Measurements from ENCODE around the gene MTMR11. TPM values are rescaled to one million over a fixed set of nuclear protein-coding genes. Genes with fewer than 3 reads are reported as not detected.
A peak's percentile ranks its signal among the peaks of the same experiment; 100 is the strongest.

The MTMR11 gene
- total and polyA plus RNA-seq, 10 of the 15 experiments (the other 5 are each of a cell fraction or from before 2014, with no cell fraction given) = 0.35 to 1.1 (median 0.73) TPM

GRCh38 chr1:149884433-149885338 lies 52.0 kb downstream of the MTMR11 start:
- FAIRE-seq = no peak
- no peak for TF ChIP-seq BCLAF1 (IDR thresholded peaks at IDR 0.05)
- TF ChIP-seq PBX3 (IDR thresholded peaks at IDR 0.05; ENCODE audit: insufficient replicate concordance, low read depth, low read length) = peak; percentile 75
- TF ChIP-seq NFYA (IDR thresholded peaks at IDR 0.05; ENCODE audit: borderline replicate concordance, low read depth, low read length) = no peak
- TF ChIP-seq GATAD2B (conservative IDR thresholded peaks at IDR 0.05; ENCODE audit: low read depth) = no peak; the same call in 1 of the 2 replicates
- TF ChIP-seq ELK1 (IDR thresholded peaks at IDR 0.05; ENCODE audit: low read depth, low read length) = no peak
- no peak for TF ChIP-seq SP1 (IDR thresholded peaks at IDR 0.05; ENCODE audit: low read depth, low read length)
- no peak for TF ChIP-seq DPF2 (IDR thresholded peaks at IDR 0.05)
- TF ChIP-seq NR2F1 (conservative IDR thresholded peaks at IDR 0.05) = no peak
- no peak for TF ChIP-seq ZNF217 (IDR thresholded peaks at IDR 0.05)
- no peak for TF ChIP-seq E4F1 (IDR thresholded peaks at IDR 0.05; ENCODE audit: borderline replicate concordance, partially characterized antibody)
- no peak for TF ChIP-seq BRCA1 (IDR thresholded peaks at IDR 0.05; ENCODE audit: low read depth, low read length)

More at GRCh38 chr1:149884433-149885338, 52.0 kb downstream of the MTMR11 start:
- Histone ChIP-seq H3K36me3 (ENCODE audit: control insufficient read depth in 2 of 2, insufficient read depth in 2 of 2, low read length in 1 of 2) (no peaks in the 10 kb centered on the region), H3K9ac (ENCODE audit: control insufficient read depth, insufficient read depth, low read length) (peak overlapping the region; percentile 85), H3K4me2 (ENCODE audit: control insufficient read depth, insufficient read depth) (peak overlapping the region; percentile 87), H3K4me3 (peak overlapping the region; percentile 61), H2AFZ (ENCODE audit: control insufficient read depth, low read depth, low read length) (peak overlapping the region; percentile 46), H3K9me3 (replicated peaks; ENCODE audit: control insufficient read depth, insufficient read depth, low read length) (no peaks in the 10 kb centered on the region), H3K79me2 (ENCODE audit: control insufficient read depth, insufficient read depth, low read length) (peaks cover 17% of the 10 kb centered on the region), H3K27me3 (replicated peaks in 1 of 2; ENCODE audit: control insufficient read depth in 2 of 2, insufficient read depth in 2 of 2, low read length in 1 of 2) (no peaks in the 10 kb centered on the region), H4K20me1 (ENCODE audit: control insufficient read depth, insufficient read depth) (no peaks in the 10 kb centered on the region), H3K4me1 (ENCODE audit: control insufficient read depth, insufficient read depth, low read length) (no peaks in the 10 kb centered on the region), H3K27ac (ENCODE audit: control insufficient read depth, insufficient read depth) (peak overlapping the region; percentile 93)
- no TSS peak for BruUV-seq (replicated peaks)
- POLR2A ChIA-PET = interaction anchor here (0.7 to 4.0 kb wide), 5 partner anchors 35 to 350 kb away, joined by 3 to 57 read pairs (median 4); no protein-coding TSS in a partner anchor
- CTCF ChIA-PET = interaction anchor here (0.7 to 1.9 kb wide), 3 partner anchors 40 to 281 kb away, joined by 3 to 6 read pairs (median 3); no protein-coding TSS in a partner anchor
- 2% methylated on average over 9 of the region's 9 CpGs for whole genome bisulfite sequencing (ENCODE audit: insufficient coverage, insufficient replicate concordance, low lambda C conversion rate, missing lambda C conversion rate)
- SMC1A ChIA-PET (ENCODE audit: uncharacterized antibody, unreplicated experiment) = interaction anchor here (0.7 to 1.9 kb wide), 2 partner anchors 36 to 41 kb away, joined by 3 to 8 read pairs; no protein-coding TSS in a partner anchor
- DNase-seq (ENCODE audit: low read depth, low spot score) = peak; percentile 48
- in situ Hi-C loops (cut with MboI) (no loop called here), intact Hi-C loops (cut with micrococcal nuclease; ENCODE audit: unreplicated experiment) (no loop called here)
- peak; percentile 10; the same call in 2 of the 3 replicates for ATAC-seq
- RAD21 ChIA-PET (ENCODE audit: unreplicated experiment) = interaction anchor here (0.6 to 1.9 kb wide), 3 partner anchors 41 to 302 kb away, joined by 3 to 5 read pairs (median 4); partner anchors contain the start of gene OTUD7B

All from GM12878 (cell line).